Epithelial cell of esophagus (primary cell): ENCODE measurements around the gene LDB2.

Experiments
- DNase-seq: peaks from one replicate; pipeline ENCODE4 v3.0.0; 2010; ENCODE audit warnings: low read depth
- H3K4me3 ChIP-seq: 2 replicates; pipeline ENCODE4 v1.5.1; 2011; ENCODE audit warnings: mild to moderate bottlenecking, low read length, control low read depth
- TF ChIP-seq, protein P1 (sequence below): IDR thresholded peaks from 2 replicates; pipeline ENCODE4 v1.5.1; 2011; ENCODE audit warnings: low read depth, mild to moderate bottlenecking, low read length, control low read depth, inconsistent platforms; ENCODE audit not compliant: insufficient read depth; ENCODE audit errors: missing control alignments

The LDB2 gene

DNA sequence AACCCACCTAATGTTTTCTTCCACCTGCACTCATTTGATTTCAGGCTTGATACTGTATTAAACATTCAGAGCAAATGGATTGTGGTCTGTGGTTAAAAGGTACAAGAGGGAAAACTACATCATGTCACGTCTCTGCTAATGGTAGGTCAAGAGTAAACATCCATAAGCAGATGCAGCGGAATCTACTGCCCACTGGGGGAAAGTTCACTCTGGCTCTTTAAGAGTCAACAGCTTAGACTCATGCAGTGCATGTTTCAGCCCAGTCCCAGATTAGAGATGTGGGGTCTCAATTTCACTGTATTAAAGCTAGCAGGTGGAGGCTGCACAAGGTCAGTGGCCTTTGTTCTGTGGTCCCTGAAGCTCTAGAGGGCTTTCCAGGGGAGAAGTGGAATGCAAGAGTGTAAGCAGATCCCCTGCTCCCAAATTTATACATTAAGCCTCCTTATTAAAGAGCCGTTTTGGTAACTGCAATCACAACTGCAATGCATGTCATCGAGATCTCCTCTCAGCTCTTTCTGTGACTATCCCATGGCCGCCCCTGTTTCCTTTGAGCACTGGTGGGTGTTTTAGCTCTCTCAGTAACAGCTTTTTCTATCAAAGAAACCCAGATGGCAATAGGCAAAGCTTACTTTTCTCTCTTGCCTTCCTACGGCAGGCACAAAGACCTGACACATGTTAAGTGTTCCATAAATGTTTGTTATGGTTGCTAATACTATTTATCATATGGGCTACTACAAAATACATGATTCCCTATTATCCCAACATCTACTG lies 53.4 kb downstream of the LDB2 start:
- TF ChIP-seq, protein P1, sequence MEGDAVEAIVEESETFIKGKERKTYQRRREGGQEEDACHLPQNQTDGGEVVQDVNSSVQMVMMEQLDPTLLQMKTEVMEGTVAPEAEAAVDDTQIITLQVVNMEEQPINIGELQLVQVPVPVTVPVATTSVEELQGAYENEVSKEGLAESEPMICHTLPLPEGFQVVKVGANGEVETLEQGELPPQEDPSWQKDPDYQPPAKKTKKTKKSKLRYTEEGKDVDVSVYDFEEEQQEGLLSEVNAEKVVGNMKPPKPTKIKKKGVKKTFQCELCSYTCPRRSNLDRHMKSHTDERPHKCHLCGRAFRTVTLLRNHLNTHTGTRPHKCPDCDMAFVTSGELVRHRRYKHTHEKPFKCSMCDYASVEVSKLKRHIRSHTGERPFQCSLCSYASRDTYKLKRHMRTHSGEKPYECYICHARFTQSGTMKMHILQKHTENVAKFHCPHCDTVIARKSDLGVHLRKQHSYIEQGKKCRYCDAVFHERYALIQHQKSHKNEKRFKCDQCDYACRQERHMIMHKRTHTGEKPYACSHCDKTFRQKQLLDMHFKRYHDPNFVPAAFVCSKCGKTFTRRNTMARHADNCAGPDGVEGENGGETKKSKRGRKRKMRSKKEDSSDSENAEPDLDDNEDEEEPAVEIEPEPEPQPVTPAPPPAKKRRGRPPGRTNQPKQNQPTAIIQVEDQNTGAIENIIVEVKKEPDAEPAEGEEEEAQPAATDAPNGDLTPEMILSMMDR: no peak
- no peak for DNase-seq
- H3K4me3 ChIP-seq: no peak overlapping the region

DNA sequence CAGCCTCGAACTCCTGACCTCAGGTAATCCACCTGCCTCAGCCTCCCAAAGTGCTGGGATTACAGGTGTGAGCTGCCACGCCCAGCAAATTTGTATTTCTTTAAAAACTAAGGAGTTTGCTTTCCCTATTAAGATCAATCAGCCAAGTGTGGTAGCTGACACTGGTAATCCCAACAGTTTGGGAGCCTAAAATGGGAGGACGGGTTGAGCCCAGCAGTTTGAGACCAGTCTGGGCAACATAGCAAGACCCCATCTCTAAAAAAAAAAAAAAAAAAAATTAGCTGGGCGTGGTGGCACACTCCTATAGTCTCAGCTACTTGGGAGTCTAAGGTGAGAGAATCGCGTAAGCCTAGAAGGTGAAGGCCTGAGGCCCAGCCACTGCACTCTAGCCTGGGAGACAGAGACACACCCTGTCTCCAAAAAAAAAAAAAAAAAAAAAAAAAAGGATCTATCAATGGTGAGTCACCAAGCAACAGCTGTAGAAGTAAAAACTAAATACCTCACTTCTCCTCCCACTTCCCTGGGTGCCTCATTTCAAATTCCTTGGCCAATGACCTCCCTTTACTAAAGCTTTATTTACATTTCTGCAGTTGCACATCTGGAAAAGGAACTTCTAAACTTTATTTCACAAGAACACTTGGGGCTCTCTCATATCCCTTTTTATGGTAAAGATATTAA lies 54.5 kb downstream of the LDB2 start:
- DNase-seq: no peak

DNA sequence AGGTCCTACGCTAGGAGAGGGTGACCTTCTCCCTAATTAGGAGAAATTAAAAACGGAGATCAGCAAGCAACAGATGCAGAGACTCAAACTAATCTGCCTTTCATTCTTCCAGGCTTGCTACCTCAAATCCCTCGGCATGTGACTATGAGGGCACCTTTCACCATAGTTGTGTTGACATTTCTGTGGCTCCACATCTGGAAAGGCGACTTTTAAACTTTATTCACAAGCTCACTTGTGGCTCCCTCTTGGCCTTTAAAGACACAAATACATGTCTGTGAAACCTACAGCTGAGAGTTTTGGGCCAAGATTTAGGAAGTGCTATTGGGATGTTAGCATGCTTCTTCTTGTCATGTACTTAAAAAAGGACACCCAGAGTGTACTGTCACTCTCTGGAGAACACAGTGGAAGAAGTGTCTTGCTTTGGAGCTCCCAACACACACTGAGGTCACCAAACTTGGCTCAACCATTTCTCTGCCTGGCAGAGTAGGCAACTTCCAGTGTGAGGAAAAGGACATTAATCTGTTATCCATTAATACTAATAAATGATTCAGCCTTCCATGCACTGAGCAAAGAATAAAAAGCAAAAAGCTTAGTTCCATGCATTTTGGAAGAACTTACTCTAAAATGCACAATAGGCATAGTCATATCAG lies 60.1 kb downstream of the LDB2 start:
- TF ChIP-seq, protein P1: no peak
- no peak for DNase-seq
- H3K4me3 ChIP-seq: no peak overlapping the region

More for the DNA sequence above, 54.5 kb downstream of the LDB2 start:
- TF ChIP-seq, protein P1: no peak
- no peak overlapping the region for H3K4me3 ChIP-seq

DNA sequence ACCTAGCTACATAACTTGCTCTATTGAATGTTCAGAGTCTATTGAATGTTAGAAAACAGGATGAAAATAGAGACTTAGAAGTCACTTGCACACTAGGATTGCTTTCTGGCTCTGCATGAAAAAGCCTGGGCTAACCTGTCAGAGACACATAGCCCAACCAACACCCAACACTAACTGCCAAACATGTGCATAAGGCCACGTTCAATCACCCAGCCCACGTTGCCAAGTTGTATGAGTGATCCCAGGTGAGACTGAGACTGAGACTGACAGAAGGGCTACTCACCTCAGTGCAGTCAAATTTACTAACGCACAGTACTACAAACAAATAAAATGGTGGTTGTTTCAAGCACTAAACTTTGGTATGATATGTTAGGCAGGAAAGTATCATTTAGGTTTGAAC lies 61.0 kb downstream of the LDB2 start:
- no peak overlapping the region for H3K4me3 ChIP-seq
- TF ChIP-seq, protein P1: no peak
- DNase-seq: no peak

DNA sequence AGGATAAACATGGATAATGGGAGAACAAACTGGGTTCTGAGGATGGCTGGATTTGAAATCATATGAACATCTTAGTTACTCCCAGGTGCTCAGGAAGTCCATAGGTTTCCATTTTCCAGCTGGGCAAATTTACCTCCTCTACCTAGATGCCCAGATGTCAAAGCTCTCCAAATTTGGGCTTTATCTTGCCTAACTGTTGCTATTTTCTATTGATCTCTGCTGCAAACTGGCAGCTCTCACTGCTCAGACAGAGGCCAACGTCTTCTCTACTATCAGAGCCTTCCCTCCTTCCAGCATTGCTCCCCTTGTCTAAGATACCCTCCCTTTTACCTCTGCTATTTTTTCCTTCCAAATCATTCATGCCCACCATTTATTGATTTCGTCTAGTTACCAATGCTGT lies 62.1 kb downstream of the LDB2 start:
- TF ChIP-seq, protein P1: no peak
- no peak overlapping the region for H3K4me3 ChIP-seq
- DNase-seq: no peak

DNA sequence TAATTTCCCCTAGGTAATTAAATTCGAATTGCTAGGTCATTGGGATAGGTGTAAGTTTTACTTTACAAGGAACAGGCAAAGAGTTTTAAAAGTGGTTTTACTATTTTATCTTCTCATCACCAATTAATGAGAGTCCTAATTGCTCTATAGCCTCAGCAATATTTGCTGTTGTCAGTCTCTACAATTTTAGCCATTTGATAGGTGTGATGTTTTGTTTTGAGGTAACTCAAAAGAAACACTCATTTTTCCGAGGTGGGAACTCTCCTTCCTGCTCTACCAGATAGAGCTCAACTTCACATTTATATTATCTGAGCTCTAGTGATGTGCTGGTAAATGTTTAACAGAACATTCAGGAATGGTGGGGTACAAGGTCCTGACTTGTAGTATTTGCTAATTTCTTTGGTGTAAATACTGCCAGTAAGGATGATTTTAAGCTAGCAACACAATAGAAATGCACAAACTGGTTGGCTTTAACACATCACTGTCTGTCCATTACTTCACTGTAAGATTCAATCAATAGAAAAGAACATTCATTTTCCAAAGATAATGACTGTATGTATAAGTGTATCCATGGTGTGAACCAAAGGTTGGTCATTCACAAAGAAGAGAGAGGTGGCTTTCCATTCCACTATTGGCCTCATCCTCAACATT lies 62.7 kb downstream of the LDB2 start:
- no peak for DNase-seq
- no peak overlapping the region for H3K4me3 ChIP-seq
- TF ChIP-seq, protein P1: no peak
